Loucy (cell line): ENCODE data around the gene RLF.

Source experiments
- EZH2phosphoT487 ChIP-seq: fragments of 200-600 bp; IDR thresholded peaks from 2 replicates; pipeline ENCODE4 v1.6.1; 2018; ENCODE audit warnings: antibody characterized with exemption, mild to moderate bottlenecking, moderate library complexity, borderline replicate concordance
- TF ChIP-seq, protein P1 (sequence below): fragments of 200-600 bp; sonication (generic); conservative IDR thresholded peaks from 2 replicates; pipeline ENCODE4 v1.5.1; 2014; ENCODE audit warnings: mild to moderate bottlenecking, antibody characterized with exemption, low read length

DNA sequence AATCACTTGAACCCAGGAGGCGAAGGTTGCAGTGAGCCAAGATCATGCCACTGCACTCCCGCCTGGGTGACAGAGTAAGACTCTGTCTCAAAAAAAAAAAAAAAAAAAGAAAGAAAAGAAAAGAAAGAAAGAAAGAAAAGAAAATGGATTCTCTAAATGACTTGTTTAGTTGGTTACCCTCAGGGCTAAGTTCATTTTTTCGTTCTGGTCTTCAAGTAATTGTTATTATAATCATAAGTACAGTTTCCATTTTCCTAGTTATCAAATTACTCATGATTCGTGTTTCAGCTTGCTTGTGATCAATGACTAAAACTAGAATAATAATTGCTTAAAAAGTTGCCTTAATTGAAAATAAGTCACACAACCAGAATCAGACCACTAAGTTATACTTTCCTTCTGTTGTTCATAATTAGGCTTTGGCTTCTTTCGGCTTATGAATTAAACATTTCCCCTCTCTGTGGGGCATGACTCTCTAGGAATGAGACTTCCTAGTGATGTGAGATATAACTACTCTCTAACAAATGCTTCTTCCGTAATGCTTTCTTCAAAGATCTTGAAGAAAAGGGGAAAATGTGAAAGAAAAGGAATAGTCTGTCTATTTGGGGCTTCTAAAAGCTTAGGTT lies 9.6 kb upstream of the RLF start:
- TF ChIP-seq, protein P1, sequence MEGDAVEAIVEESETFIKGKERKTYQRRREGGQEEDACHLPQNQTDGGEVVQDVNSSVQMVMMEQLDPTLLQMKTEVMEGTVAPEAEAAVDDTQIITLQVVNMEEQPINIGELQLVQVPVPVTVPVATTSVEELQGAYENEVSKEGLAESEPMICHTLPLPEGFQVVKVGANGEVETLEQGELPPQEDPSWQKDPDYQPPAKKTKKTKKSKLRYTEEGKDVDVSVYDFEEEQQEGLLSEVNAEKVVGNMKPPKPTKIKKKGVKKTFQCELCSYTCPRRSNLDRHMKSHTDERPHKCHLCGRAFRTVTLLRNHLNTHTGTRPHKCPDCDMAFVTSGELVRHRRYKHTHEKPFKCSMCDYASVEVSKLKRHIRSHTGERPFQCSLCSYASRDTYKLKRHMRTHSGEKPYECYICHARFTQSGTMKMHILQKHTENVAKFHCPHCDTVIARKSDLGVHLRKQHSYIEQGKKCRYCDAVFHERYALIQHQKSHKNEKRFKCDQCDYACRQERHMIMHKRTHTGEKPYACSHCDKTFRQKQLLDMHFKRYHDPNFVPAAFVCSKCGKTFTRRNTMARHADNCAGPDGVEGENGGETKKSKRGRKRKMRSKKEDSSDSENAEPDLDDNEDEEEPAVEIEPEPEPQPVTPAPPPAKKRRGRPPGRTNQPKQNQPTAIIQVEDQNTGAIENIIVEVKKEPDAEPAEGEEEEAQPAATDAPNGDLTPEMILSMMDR = no peak
- TF ChIP-seq EZH2phosphoT487 = no peak
